ENCODE data around the gene LHPP.

Gene LHPP

GRCh38 chr10:124630551-124630950, 168.9 kb downstream of the LHPP start:
- DNase-seq, result no peak

GRCh38 chr10:124632064-124632531, 170.5 kb downstream of the LHPP start:
- DNase-seq, result no peak

GRCh38 chr10:124632566-124632965, 170.9 kb downstream of the LHPP start:
- DNase-seq, result no peak

GRCh38 chr10:124636271-124636995, 174.8 kb downstream of the LHPP start:
- DNase-seq, result no peak

- DNase-seq, result no peak
Observed at GRCh38 chr10:124637091-124637700, 175.6 kb downstream of the LHPP start.

- no peak for DNase-seq
Observed at GRCh38 chr10:124637746-124638145, 176.1 kb downstream of the LHPP start.

GRCh38 chr10:124639206-124639605, 177.6 kb downstream of the LHPP start:
- DNase-seq, result no peak

GRCh38 chr10:124639646-124640045, 178.0 kb downstream of the LHPP start:
- DNase-seq, result no peak

GRCh38 chr10:124640056-124640455, 178.4 kb downstream of the LHPP start:
- DNase-seq, result no peak

- DNase-seq, result no peak
Observed at GRCh38 chr10:124640538-124641231, 179.1 kb downstream of the LHPP start.

GRCh38 chr10:124641282-124642087, 179.9 kb downstream of the LHPP start:
- no peak for DNase-seq

- DNase-seq, result peak; percentile 17 to 30
Observed at GRCh38 chr10:124642088-124642710, 180.6 kb downstream of the LHPP start.

- DNase-seq, result peak in 1 of 2 experiments; percentile 20
Observed at GRCh38 chr10:124643330-124644009, 181.8 kb downstream of the LHPP start.

GRCh38 chr10:124644236-124644635, 182.6 kb downstream of the LHPP start:
- DNase-seq, result no peak

- no peak for DNase-seq
Observed at GRCh38 chr10:124644771-124645415, 183.3 kb downstream of the LHPP start.

GRCh38 chr10:124645467-124646095, 184.0 kb downstream of the LHPP start:
- DNase-seq, result no peak

- DNase-seq, result no peak
Observed at GRCh38 chr10:124646483-124647352, 185.1 kb downstream of the LHPP start.

GRCh38 chr10:124647421-124648130, 186.0 kb downstream of the LHPP start:
- no peak for DNase-seq

- DNase-seq, result no peak
Observed at GRCh38 chr10:124648131-124648475, 186.5 kb downstream of the LHPP start.
